Astrocyte of the cerebellum (primary cell): ENCODE results near the gene MSI2.

Experiments
- DNase-seq: peaks from one replicate; pipeline ENCODE4 v3.0.0-alpha.2; 2011; ENCODE audit warnings: low read depth
- H3K4me3 ChIP-seq: 2 replicates; pipeline ENCODE4 v1.5.1; 2011; ENCODE audit warnings: mild to moderate bottlenecking, low read depth, low read length, moderate library complexity
- CTCF ChIP-seq: IDR thresholded peaks from 2 replicates; pipeline ENCODE4 v1.5.1; 2012; ENCODE audit warnings: low read length, low read depth, moderate library complexity, mild to moderate bottlenecking; ENCODE audit errors: missing control alignments
- in situ Hi-C: cut with HindIII; loops from 2 replicates; pipeline ENCODE4 v1.10.0; 2017; ENCODE audit warnings: low sequenced_read_pairs

MSI2 gene

GRCh38 chr17:57515662-57516211, 259.4 kb downstream of the MSI2 start:
- TF ChIP-seq CTCF, result no peak

GRCh38 chr17:57516290-57517230, 260.2 kb downstream of the MSI2 start:
- in situ Hi-C loops, result no loop called here
- DNase-seq, result no peak
- TF ChIP-seq CTCF, result no peak
- no peak overlapping the region for H3K4me3 ChIP-seq

More at GRCh38 chr17:57515662-57516211, 259.4 kb downstream of the MSI2 start:
- in situ Hi-C loops, result no loop called here
- DNase-seq, result no peak
- no peak overlapping the region for H3K4me3 ChIP-seq

GRCh38 chr17:57517273-57517631, 260.9 kb downstream of the MSI2 start:
- no peak for TF ChIP-seq CTCF
- H3K4me3 ChIP-seq, result no peak overlapping the region
- no peak for DNase-seq
- in situ Hi-C loops, result no loop called here

- no peak for TF ChIP-seq CTCF
- no peak overlapping the region for H3K4me3 ChIP-seq
- no peak for DNase-seq
- in situ Hi-C loops, result no loop called here
Observed at GRCh38 chr17:57517632-57518456, 261.5 kb downstream of the MSI2 start.

GRCh38 chr17:57518587-57519581, 262.6 kb downstream of the MSI2 start:
- DNase-seq, result no peak
- no peak overlapping the region for H3K4me3 ChIP-seq
- no peak for TF ChIP-seq CTCF
- in situ Hi-C loops, result no loop called here

GRCh38 chr17:57519800-57520199, 263.5 kb downstream of the MSI2 start:
- H3K4me3 ChIP-seq, result no peak overlapping the region
- TF ChIP-seq CTCF, result no peak
- no peak for DNase-seq
- in situ Hi-C loops, result no loop called here
